PC-3 (cell line): Measurements from ENCODE around the gene SLCO1C1. TPM values are rescaled to one million over a fixed set of nuclear protein-coding genes. Genes with fewer than 3 reads are reported as not detected.
"Not testable (repeated sequence)": the region's sequence is repeated elsewhere in the genome, so short reads cannot be mapped to it uniquely, and the experiment has no call there.

ENCODE experiments used
- ATAC-seq: fragments of 200-7000 bp; cut with Tn5 transposase; 2 replicates; pipeline ENCODE4 v1.9.1; 2020; ENCODE audit warnings: mild to moderate bottlenecking, moderate library complexity
- BruUV-seq: library from RNA; stranded (reverse); fragments of 400-500 nt; replicated peaks from 2 replicates; lab custom pipeline; 2021; lab: Mats Ljungman, UMichigan
- CTCF ChIA-PET: fragments of 300-600 bp; sonication (Branson Sonifier 250); formaldehyde crosslinking; loops from one replicate; lab custom pipeline; 2022; ENCODE audit warnings: antibody characterized with exemption; lab: Charles Lee
- POLR2A ChIA-PET: fragments of 300-600 bp; sonication (Branson Sonifier 250); formaldehyde crosslinking; loops from one replicate; lab custom pipeline; 2022; ENCODE audit warnings: antibody characterized with exemption; ENCODE audit not compliant: unreplicated experiment; lab: Charles Lee
- DNase-seq: peaks from one replicate; pipeline ENCODE4 v3.0.0-alpha.2; 2015
- H2AFZ ChIP-seq: fragments of 300-600 bp; sonication (generic); 2 replicates; pipeline ENCODE4 v1.6.0; 2016; ENCODE audit warnings: antibody characterized with exemption, low read length
- H3F3A ChIP-seq: fragments of 300-600 bp; sonication (generic); one replicate; pipeline ENCODE4 v1.6.0; 2017; ENCODE audit warnings: antibody characterized with exemption, low read length, control low read depth, mild to moderate bottlenecking; ENCODE audit not compliant: unreplicated experiment
- H3K27ac ChIP-seq: fragments of 300-600 bp; sonication (generic); 2 replicates; pipeline ENCODE4 v1.5.1; 2016; ENCODE audit warnings: mild to moderate bottlenecking, low read length
- H3K27me3 ChIP-seq: fragments of 300-600 bp; sonication (generic); 2 replicates; pipeline ENCODE4 v1.6.1; 2016; ENCODE audit warnings: low read length, mixed read lengths
- H3K36me3 ChIP-seq: fragments of 300-600 bp; sonication (generic); 2 replicates; pipeline ENCODE4 v1.6.1; 2016; ENCODE audit warnings: low read depth, mixed run types, low read length, mixed read lengths
- H3K4me1 ChIP-seq: fragments of 300-600 bp; sonication (generic); 2 replicates; pipeline ENCODE4 v1.5.1; 2016; ENCODE audit warnings: low read length; ENCODE audit not compliant: insufficient read depth
- H3K4me2 ChIP-seq: fragments of 300-600 bp; sonication (generic); 2 replicates; pipeline ENCODE4 v1.6.0; 2016; ENCODE audit warnings: low read length
- H3K4me3 ChIP-seq: fragments of 300-600 bp; sonication (generic); 2 replicates; pipeline ENCODE4 v1.5.1; 2016; ENCODE audit warnings: mild to moderate bottlenecking, low read length, mixed read lengths
- H3K79me2 ChIP-seq: fragments of 300-600 bp; sonication (generic); 2 replicates; pipeline ENCODE4 v1.6.1; 2017; ENCODE audit warnings: low read length, mixed read lengths
- H3K9ac ChIP-seq: fragments of 300-600 bp; sonication (generic); 2 replicates; pipeline ENCODE4 v1.6.0; 2016; ENCODE audit warnings: mild to moderate bottlenecking, low read length
- H3K9me2 ChIP-seq: fragments of 300-600 bp; sonication (generic); replicated peaks from 2 replicates; pipeline ENCODE4 v1.6.1; 2016; ENCODE audit warnings: mixed run types, low read length, mixed read lengths
- H3K9me3 ChIP-seq: fragments of 300-600 bp; sonication (generic); 2 replicates; pipeline ENCODE4 v1.6.1; 2016; ENCODE audit warnings: low read length, mixed read lengths
- H4K20me1 ChIP-seq: fragments of 300-600 bp; sonication (generic); 2 replicates; pipeline ENCODE4 v1.6.1; 2016; ENCODE audit warnings: low read length, mixed read lengths
- CTCF ChIP-seq: fragments of 300-600 bp; sonication (generic); conservative IDR thresholded peaks from 2 replicates; pipeline ENCODE4 v1.5.1; 2017; ENCODE audit warnings: antibody characterized with exemption, low read depth, mild to moderate bottlenecking, low read length
- EZH2 ChIP-seq: fragments of 300-600 bp; sonication (generic); IDR thresholded peaks from one replicate; pipeline ENCODE4 v1.6.1; 2017; ENCODE audit warnings: antibody characterized with exemption, mild to moderate bottlenecking, low read length; ENCODE audit not compliant: unreplicated experiment
- EZH2phosphoT487 ChIP-seq: fragments of 300-600 bp; sonication (generic); IDR thresholded peaks from 2 replicates; pipeline ENCODE4 v1.6.1; 2018; ENCODE audit warnings: mild to moderate bottlenecking, antibody characterized with exemption, low read length, borderline replicate concordance
- intact Hi-C: fragments of 100-400 bp; cut with micrococcal nuclease; formaldehyde crosslinking; loops from 2 replicates; pipeline ENCODE4 v1.9.0; 2023
- total RNA-seq: library from RNA; depleted of rRNA; stranded (reverse); fragments of >200 nt; gene quantifications from 2 replicates; pipeline ENCODE4 v1.2.3, GENCODE V29; 2014

The SLCO1C1 gene
- total RNA-seq, 1 experiment from 2014 or later: not detected

DNA sequence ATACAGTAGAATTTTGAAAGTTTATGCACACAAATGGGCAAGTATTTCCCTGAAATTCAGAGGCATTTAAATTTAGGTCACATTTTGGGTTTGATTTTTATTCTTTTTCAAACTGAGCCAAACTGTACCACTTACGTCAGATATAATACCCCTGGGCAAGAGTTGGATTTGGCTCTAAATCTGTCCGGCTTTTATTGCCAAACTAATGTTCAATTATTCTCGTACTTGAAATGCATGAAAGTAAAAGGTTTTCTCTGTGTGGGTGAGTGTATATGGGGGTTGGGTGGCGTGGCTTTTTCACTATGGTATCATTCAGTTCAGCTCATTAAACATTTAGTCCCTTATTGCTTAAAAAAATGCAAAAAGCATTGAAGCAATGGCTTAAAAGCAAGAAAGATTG lies 55.9 kb downstream of the SLCO1C1 start:
- Histone ChIP-seq H2AFZ (no peak overlapping the region), H3K9me3 (no peaks in the 10 kb centered on the region), H3K4me1 (no peaks in the 10 kb centered on the region), H3K4me2 (no peak overlapping the region), H3K9ac (no peak overlapping the region), H3K27me3 (no peaks in the 10 kb centered on the region), H3K9me2 (no peaks in the 10 kb centered on the region), H3K27ac (no peak overlapping the region), H3K36me3 (no peaks in the 10 kb centered on the region), H3K4me3 (no peak overlapping the region), H3K79me2 (no peaks in the 10 kb centered on the region), H4K20me1 (no peaks in the 10 kb centered on the region), H3F3A (no peaks in the 10 kb centered on the region)
- POLR2A ChIA-PET: no interaction called here
- ATAC-seq (no peak), DNase-seq (no peak)
- BruUV-seq: no TSS peak
- CTCF ChIA-PET: no interaction called here
- TF ChIP-seq CTCF (no peak), EZH2 (no peak), EZH2phosphoT487 (no peak)
- intact Hi-C loops: no loop called here

- Histone ChIP-seq H3K27ac (no peak overlapping the region), H3K9ac (no peak overlapping the region), H3K4me1 (no peaks in the 10 kb centered on the region), H3K9me2 (no peaks in the 10 kb centered on the region), H4K20me1 (no peaks in the 10 kb centered on the region), H3K4me2 (no peak overlapping the region), H3K36me3 (peaks cover 11% of the 10 kb centered on the region; the same call in 1 of the 2 replicates), H3K9me3 (no peaks in the 10 kb centered on the region), H3F3A (no peaks in the 10 kb centered on the region), H3K4me3 (no peak overlapping the region), H3K79me2 (no peaks in the 10 kb centered on the region), H3K27me3 (no peaks in the 10 kb centered on the region), H2AFZ (no peak overlapping the region)
- DNase-seq (no peak), ATAC-seq (no peak)
- intact Hi-C loops: no loop called here
- POLR2A ChIA-PET: no interaction called here
- no peak for TF ChIP-seq EZH2
- BruUV-seq: no TSS peak
- CTCF ChIA-PET: no interaction called here
These were observed 82.3 kb downstream of the SLCO1C1 start for GRCh38 chr12:20777420-20777819.

DNA sequence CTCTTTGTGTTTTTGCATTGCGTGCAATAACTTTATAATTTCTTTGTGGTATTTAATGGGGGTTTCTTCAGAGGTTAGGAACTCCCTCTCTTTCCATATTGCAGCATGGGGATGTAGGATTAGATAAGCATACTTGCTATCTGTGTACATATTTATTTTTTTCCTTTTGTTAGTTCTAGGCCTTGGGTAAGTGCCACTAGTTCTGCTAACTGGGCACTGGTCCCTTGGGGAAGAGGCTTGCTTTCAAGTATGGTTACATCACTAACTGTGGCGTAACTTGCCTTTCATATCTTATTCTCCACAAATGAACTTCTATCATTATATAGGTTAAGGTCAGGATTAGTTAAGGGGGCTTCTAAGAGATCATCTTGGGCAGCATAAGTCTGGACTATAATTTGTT lies 83.8 kb downstream of the SLCO1C1 start:
- CTCF ChIA-PET: no interaction called here
- Histone ChIP-seq H3K9me3 (no peaks in the 10 kb centered on the region), H3K27ac (no peak overlapping the region), H3K4me2 (no peak overlapping the region), H3K27me3 (no peaks in the 10 kb centered on the region), H4K20me1 (no peaks in the 10 kb centered on the region), H3K9me2 (no peaks in the 10 kb centered on the region), H3K9ac (no peak overlapping the region), H3K36me3 (peaks cover 11% of the 10 kb centered on the region; the same call in 1 of the 2 replicates), H2AFZ (no peak overlapping the region), H3F3A (no peaks in the 10 kb centered on the region), H3K79me2 (no peaks in the 10 kb centered on the region), H3K4me3 (no peak overlapping the region), H3K4me1 (no peaks in the 10 kb centered on the region)
- ATAC-seq (no peak), DNase-seq (no peak)
- intact Hi-C loops: no loop called here
- no TSS peak for BruUV-seq
- POLR2A ChIA-PET: no interaction called here
- no peak for TF ChIP-seq EZH2
- TF ChIP-seq CTCF: no peak
- no peak for TF ChIP-seq EZH2phosphoT487

GRCh38 chr12:20779971-20780370 lies 84.8 kb downstream of the SLCO1C1 start:
- DNase-seq, BruUV-seq, CTCF ChIA-PET, H3K27me3 ChIP-seq, ATAC-seq, H3K4me2 ChIP-seq, H3K9me2 ChIP-seq, H3K4me3 ChIP-seq, intact Hi-C loops, H3F3A ChIP-seq, H2AFZ ChIP-seq, H3K27ac ChIP-seq, POLR2A ChIA-PET, H3K9me3 ChIP-seq, H3K9ac ChIP-seq, H4K20me1 ChIP-seq, H3K4me1 ChIP-seq, H3K79me2 ChIP-seq: not testable (repeated sequence)
- peaks cover 11% of the 10 kb centered on the region; the same call in 1 of the 2 replicates for H3K36me3 ChIP-seq

DNA sequence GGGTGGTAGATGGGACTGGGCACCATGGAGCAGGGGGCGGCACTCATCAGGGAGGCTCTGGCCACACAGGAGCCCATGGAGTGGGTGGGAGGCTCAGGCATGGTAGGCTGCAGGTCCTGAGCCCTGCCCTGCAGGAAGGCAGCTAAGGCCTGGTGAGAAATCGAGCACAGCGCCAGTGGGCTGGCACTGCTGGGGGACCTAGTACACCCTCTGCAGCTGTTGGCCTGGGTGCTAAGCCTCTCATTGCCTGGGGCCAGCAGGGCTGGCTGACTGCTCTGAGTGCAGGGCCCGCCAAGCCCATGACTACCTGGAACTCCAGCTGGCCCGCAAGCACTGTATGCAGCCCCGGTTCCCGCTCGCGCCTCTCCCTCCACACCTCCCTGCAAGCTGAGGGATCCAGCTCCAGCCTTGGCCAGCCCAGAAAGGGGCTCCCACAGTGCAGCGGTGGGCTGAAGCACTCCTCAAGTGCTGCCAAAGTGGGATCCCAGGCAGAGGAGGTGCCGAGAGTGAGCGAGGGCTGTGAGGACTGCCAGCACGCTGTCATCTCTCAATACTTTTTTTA lies 88.7 kb downstream of the SLCO1C1 start:
- H2AFZ ChIP-seq, BruUV-seq, ATAC-seq, H3F3A ChIP-seq, intact Hi-C loops, H3K9me2 ChIP-seq, H3K4me2 ChIP-seq, H3K79me2 ChIP-seq, H3K9ac ChIP-seq, POLR2A ChIA-PET, H3K36me3 ChIP-seq, H3K4me1 ChIP-seq, H3K27me3 ChIP-seq, H3K9me3 ChIP-seq, CTCF ChIA-PET, H3K4me3 ChIP-seq, DNase-seq, H3K27ac ChIP-seq, H4K20me1 ChIP-seq: not testable (repeated sequence)
